CD4-positive, alpha-beta T cell treated with Interleukin-10 for 1 hour (primary cell): ENCODE data around the gene FAT4.
A peak's percentile ranks its signal among the peaks of the same experiment; 100 is the strongest.

Source experiments
- DNase-seq: peaks from one replicate; pipeline ENCODE4 v3.0.0-alpha.2; 2020

The FAT4 gene, protein sequence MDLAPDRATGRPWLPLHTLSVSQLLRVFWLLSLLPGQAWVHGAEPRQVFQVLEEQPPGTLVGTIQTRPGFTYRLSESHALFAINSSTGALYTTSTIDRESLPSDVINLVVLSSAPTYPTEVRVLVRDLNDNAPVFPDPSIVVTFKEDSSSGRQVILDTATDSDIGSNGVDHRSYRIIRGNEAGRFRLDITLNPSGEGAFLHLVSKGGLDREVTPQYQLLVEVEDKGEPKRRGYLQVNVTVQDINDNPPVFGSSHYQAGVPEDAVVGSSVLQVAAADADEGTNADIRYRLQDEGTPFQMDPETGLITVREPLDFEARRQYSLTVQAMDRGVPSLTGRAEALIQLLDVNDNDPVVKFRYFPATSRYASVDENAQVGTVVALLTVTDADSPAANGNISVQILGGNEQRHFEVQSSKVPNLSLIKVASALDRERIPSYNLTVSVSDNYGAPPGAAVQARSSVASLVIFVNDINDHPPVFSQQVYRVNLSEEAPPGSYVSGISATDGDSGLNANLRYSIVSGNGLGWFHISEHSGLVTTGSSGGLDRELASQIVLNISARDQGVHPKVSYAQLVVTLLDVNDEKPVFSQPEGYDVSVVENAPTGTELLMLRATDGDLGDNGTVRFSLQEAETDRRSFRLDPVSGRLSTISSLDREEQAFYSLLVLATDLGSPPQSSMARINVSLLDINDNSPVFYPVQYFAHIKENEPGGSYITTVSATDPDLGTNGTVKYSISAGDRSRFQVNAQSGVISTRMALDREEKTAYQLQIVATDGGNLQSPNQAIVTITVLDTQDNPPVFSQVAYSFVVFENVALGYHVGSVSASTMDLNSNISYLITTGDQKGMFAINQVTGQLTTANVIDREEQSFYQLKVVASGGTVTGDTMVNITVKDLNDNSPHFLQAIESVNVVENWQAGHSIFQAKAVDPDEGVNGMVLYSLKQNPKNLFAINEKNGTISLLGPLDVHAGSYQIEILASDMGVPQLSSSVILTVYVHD (N-terminal part only)

DNA sequence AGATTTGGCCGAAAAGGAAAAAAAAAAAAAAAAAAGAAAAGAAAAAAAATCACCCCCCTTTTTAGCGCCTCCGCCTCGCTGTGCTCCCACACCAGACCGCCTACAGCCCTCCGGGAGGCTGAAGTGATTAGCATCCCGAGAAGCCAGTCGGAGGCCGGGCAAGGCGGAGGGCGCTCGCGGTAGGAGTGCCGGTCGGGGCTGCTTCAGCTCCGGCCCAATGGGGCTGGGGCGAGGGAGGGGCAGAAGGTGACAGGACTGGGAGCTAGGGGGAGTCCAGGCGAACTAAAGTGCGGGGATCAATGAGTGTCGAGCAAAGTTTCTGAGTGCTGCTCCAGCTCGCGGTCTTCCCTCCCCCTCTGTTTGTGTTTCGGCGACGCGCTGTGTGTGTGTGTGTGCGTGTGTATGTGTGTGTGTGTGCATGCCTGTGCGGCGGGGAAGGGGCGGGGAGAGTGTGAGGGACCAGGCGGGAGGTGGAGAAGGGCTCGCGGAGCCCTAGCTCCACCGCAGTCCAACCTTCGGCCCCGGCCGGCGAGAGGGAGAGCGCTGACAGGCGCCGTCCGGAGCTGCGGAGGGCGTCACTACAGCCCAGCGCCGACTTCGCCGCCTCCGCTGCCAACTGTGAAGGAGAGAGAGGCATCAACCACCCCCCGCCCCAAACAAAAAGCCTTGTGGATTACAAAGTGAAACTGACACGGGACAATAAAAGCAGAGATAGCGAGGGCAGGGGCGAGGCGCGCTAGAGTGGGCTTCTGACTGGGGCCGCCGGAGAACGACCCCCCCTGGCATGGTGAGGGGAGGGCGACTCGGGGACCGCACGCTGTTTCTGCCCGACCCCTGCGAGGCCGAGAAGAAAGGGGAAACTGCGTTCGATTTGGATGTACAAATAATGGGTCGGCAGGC lies at the start of gene FAT4:
Gene FAT4 (plus strand): TSS at position 280 of the 900 bp plus-strand sequence. CDS start 1,457 bp downstream, outside the sequence.
- peak; percentile 24 for DNase-seq

DNA sequence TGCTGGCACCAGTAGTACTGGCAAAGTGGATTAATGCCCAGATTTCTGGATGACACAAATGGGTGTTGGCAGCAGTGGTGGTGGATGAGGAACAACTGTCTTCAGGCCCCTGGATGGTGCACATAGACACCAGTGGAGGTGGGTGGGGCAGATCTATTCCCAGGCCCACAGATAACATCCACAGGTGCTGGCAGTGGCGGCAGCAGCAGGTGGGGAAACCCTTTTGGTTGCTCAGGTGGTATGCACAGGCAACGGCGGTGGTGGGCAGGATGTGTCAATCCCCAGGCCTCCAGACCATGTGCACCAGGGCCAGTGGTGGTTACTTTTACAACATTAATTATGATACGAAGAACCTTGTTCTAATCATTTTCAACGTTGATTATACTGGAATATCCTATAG lies 48.9 kb upstream of the FAT4 start:
- no peak for DNase-seq

DNA sequence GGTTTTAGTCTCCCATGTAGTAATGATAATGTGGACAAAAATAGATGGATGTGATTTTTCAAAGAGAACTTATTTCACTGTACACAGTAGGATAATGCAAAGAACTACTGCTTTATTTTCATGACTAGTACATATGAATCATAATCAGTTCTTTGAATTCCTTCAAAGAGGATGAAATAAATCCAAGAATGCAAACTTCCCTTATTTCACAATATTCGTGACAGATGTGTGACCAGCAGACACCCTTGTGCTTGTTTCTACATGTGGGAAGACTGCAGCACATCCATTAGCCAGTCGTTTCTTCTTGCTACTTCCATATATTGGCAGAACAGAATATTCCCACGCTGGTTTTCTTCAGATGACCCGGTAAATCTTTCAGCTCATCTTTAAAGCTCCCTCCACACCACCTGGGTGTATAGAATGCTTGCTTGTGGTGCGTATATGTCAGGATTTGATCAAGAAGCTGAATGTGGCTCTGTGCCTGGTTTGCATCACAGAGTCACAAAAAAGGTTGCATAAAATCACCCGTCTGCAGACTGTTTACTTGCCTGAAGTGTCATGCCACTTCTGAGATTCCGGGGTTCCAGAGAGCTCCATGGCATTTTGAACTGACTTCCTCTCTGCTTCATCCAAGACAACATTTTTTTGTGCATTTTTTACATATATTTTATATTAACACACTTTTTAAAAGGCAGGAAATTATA lies 47.7 kb upstream of the FAT4 start:
- DNase-seq = no peak

DNA sequence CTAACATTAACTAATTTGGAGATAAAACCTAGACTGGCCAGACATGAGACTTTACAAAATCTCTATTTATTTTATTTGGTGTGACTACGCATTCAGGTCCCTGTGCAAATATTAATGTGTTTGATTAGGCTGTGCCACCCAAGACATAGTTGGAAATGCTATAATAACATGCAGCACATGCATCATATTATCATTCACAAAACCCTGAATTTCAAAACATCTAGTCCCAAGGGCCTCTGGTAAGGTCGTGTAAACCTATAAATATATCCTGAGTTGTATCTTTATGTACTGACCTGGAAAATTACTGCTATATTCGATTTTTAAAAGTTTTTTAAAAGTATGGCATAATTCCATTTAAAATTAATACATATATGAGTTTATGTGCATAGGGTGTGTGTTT lies 47.1 kb upstream of the FAT4 start:
- DNase-seq = no peak

DNA sequence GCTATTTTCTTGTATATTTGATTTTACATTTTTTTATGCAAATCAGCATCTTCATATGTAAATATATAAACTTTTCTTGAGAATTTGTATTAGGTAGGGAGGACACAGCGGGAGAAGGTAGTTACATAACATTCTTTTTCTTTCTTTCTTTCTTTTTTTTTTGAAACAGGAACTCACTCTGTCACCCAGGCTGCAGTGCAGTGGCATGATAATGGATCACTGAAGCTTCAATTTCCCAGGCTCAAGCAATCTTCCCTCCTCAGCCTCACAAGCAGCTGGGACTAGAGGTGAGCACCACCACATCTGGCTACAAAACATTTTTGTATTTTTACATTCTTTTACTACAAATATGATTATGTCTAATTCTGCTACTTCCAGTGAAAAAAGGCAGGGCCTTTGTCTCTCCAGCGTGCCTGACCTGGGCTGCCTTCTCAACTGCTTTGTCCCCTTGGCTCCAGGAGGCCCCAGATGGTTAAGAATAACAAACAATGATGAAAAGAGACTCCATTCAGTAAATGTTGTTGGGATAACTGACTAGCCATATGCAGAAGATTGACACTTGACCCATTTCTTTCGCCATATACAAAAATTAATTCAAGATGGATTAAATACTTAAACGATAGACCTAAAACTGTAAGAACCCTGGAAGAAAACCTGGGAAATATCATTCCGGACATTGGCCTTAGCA lies 46.5 kb upstream of the FAT4 start:
- no peak for DNase-seq

DNA sequence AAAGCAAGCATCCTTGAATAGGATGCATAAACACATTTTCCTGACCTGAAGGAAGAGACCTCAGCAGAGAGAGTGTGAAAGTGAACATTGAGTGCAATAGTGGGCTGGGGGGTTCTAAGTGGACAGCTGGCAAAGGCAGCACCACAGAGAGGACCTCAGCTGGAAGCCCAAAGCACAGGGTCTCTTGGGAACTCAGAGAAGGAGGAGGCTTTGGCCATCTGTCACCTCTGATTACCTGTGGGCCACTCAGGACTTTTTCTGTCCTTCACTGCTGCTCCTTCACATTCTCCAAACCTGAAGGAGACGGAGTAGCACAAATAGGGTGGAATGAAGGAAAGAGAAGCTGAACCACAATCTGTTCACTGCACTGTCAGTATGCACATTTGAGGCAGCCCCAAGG lies 37.9 kb upstream of the FAT4 start:
- DNase-seq = no peak

DNA sequence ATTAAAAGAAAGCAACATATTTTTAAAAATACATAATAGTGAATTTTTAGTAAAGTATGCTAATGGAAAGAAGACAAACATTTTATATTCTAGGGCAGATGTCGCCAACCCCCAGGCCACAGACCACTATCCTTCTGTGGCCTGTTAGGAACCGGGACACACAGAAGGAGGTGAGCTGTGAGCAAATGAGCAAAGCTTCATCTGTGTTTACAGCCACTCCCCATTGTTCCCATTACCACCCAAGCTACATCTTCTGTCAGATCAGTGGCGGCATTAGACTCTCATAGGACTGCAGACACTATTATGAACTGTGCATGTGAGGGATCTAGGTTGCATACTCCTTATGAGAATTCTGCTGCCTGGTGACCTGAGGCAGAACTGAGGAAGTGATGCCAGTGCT lies 37.0 kb upstream of the FAT4 start:
- DNase-seq = no peak

DNA sequence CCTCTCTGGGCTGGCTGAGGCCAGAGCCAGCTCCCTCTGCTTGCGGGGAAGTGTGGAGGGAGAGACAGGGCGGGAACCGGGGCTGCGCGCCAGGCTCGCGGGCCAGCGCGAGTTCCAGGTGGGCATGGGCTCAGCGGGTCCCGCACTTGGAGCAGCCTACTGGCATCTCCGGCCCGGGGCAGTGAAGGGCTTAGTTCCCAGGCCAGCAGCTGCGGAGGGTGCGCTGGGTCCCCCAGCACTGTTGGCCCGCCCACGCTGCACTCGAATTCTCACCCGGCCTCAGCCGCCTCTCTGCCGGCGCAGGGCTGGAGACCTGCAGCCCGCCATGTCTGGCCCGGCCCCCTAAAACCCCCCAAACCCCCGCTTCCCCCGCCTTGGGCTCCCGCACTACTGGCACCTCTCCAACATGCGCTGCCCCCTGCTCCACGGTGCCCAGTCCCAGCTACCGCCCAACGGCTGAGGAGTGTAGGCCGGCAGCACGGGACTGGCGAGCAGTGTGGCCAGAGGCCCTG lies 33.8 kb upstream of the FAT4 start:
- DNase-seq = no peak

DNA sequence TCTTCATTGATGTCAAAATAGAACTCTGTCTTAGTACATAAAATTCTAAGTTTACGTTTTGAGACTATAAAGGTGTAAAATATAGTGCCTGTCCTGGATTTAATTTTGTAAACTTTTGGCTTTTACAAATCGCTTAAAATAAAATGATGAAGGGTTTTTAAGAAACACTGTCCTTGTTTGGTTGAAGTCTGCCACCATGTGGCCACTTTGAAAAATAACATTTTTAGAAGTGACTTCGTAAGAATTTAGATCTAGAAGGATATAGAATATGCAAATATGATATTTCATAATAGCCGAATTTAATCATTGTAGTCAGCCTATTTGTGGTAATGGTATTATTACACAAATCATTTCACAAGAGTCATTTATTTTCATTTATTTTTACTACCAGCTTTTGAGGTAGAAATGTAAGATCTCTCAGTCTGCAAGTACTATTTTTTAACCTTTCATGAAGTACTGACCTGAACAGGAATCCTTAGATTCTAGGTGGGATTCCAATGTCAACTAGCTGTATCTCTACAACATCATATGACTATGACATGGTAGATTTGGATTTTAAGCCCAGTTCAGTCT lies 31.0 kb upstream of the FAT4 start:
- DNase-seq = no peak

DNA sequence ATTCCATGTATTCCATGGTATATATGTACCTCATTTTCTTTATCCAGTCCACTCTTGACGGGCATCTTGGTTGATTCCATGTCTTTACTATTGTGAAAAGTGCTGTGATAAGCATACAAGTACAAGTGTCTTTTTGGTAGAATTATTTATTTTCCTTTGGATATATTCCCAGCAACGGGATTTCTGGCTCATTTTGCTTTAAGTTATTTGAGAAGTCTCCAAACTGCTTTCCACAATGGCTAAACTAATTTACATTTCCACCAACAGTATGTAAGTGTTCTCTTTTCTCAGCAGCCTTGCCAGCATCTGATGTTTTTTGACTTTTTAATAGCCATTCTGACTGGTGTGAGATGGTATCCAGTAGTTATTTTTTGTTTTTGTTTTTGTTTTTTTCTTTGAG lies 17.6 kb upstream of the FAT4 start:
- no peak for DNase-seq

DNA sequence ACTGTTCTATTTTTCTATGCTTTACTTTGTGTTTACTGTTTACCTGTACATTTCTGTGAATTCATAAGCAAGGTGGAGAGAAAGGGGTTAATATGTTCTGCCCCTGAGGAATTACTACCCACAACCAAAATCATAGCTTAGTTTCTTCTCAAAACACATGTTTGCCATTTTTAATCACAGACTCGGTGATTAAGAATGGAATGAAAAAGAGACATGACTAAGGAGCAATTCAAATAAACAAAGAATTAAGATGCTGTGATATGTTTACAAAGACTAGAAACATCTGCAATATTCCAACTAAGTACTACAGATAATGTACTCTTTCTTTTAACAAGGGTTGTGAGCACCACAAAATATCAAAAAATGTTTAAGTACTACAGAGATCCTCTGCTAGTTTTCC lies 11.7 kb upstream of the FAT4 start:
- DNase-seq = no peak

DNA sequence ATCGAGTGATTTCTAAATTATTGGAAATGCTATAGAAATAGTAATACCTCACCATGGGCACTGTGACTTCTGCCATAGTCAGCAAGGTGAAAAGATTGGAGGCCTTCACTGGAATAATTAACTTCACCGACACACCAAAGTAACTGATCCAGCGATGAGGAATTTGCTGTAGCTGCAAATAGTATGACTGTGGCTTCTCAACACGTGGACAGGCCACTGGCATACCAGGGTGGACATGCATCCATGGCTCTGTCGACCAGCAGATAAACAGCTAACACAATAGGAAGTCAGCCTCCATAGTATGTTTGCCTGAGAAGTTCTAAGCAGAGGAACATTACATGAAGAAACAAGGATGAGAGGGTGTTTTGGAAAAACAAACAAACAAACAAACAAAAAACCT lies 10.9 kb upstream of the FAT4 start:
- no peak for DNase-seq

DNA sequence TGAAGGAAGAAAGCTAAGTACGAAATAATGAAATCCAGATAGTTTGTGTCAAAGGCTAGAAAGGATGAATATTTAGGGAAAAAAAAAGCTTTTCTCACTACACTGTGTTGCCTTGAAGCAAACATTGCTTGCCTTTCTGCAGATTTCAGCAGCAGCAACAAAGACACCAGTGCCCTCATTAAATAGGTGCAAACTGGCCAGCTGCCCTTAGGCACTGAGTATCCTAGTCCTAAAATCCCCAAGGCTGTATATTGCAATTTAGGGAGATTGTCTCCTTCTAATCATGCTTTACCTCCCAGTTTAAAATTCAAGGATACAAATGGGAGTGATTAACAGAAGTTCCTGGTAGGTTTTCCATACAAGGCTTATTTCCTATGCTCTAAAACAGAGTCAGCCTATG lies 8.6 kb upstream of the FAT4 start:
- no peak for DNase-seq

DNA sequence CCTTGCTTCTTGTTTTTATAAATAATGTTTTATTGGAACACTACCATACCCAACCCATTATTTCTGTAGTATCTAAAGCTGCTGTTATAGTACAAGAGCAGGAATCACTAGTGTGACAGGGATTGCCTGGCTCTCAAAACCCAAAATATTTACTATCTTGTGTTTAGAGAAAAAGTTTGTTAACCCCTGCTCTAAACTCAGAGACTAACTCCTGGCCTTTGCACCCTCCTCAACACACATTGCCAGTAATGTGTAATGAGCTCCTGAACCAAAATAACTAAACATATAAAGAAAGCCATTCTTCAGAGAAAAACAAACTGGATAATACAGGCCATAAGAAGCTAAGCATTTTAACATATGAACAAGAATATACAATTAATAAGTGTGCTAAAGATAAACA lies 8.2 kb upstream of the FAT4 start:
- no peak for DNase-seq

DNA sequence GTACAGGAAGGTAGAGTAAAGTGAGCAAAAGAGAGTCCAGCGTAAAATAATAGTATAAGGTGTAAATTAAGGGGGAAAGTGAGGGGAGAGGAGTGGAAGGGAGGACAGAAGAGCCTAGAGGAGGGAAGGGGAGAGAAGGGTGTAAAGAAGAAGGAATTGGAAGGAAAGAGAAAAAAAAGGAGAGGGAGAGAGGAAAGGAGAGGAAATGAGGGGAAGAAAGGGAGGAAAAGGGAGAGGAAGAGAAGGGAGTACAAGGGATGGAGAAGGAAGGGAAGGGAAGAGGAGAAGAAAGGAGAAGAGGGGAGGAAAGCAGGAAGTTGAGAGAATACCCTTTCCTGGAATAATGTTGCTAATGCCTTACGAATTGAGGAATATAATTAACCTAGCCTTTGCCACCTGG lies 3.3 kb upstream of the FAT4 start:
- no peak for DNase-seq

DNA sequence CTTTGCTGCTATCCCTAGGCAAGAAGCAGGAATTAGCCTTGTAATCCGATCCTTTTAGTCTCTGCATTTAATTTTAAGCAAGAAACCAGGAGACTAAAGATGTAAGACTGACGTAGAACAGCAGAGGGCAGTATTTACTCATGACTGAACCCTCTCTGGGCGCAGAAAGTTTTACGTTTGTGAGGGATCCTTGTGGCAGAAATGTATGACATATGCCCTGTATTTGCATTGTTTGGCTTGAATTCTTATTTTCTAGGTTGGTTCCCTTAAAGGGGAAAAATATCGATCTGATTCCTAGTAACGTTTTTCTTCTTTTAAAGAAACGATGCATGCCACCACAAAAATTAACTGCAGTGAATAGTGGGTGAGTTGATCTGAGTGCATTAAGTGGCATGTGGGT lies 1.3 kb upstream of the FAT4 start:
- DNase-seq = peak; percentile 39

DNA sequence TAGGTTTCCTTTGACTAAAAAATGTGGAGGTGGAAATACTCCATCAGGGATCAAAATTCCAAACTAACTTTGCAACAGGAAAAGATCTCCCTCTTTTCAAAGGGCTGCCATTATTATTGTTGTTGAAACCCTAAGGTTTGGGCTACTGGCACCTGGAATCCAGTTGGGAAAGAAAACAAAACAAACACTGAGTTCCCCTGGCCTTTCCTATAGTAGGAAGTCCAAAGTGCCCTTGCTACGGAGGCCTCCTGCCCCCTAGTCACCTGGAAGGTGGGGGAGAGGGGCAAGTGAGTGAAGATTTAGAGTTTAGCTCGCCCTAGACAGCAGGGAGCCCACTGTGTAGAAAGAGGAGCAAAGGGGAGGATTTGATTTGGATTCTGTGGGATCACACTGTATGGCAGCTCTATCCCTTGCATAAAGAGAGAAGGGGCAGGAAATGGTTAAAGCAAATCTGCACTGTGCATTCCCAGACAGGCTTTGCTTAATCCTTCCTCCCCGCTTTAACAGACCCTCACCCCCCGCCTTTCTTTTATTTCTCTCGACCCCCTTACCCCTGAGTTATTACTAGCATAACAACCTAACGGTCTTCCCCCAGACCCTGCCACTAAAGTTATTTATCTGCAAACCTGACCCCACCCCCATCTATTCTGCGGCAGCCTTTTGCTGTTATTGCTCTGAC lies 627 bp upstream of the FAT4 start:
- no peak for DNase-seq

DNA sequence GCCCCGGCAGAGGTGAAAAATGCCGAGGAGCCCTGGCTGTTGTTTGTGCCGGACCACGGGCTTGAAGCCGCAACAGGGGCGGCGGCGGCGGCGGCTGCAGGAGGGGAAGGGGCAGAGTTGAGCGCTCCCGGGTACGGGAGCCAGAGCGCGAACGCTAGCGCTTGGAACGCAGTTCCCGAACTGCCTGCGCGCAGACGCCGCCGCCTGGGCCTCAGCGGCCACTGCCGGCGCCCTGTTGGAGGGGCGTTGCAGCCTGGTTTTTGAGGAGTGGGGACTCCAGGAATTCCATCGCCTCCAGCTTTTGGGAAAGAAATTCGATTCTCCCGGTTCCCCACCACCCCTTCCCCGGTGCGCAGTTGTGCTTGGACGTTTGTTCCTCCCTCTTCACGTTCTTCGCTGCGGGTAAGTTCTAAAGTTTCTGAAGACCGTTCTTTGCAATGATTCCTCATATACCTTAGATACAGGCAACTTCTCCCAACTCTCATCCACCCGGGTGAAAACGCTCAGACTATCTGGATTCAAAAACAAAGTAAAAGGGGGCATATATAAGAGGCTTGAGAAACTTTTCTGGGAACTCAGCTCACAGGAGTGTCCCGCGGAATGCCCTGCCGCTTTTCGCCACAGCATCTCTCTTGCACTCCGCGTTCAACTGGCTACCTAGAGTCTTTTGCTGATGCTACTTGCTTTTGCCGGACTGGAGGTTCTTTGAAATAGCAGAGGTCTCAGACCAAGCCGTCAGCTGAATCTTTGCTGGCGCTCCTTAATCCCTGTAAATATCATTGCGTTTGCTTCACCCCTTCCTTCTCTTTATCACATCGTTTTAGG lies 1.0 kb downstream of the FAT4 start:
- no peak for DNase-seq

DNA sequence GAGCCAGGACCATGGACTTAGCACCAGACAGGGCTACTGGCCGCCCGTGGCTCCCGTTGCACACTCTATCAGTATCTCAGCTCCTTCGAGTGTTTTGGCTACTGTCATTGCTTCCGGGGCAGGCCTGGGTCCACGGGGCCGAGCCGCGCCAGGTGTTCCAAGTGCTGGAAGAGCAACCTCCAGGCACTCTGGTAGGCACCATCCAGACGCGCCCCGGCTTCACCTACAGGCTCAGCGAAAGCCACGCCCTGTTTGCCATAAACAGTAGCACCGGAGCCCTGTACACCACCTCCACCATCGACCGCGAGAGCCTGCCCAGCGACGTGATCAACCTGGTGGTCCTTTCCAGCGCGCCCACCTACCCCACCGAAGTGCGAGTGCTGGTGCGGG lies 1.6 kb downstream of the FAT4 start:
- DNase-seq = no peak
